Natural killer cell (primary cell): ENCODE results near the gene DNAH14. TPM values are rescaled to one million over a fixed set of nuclear protein-coding genes. Genes with fewer than 3 reads are reported as not detected.
A peak's percentile ranks its signal among the peaks of the same experiment; 100 is the strongest.
"Not testable (repeated sequence)": the region's sequence is repeated elsewhere in the genome, so short reads cannot be mapped to it uniquely, and the experiment has no call there.

ENCODE experiments used
- ATAC-seq, 3 donors: fragments of 150-1000 bp in 2 of 3; fragments of 200-7000 bp in 1 of 3; cut with Tn5 transposase; 1 replicate in 1 of 3; 2 replicates in 2 of 3; pipeline ENCODE4 v1.10.0; 2021; ENCODE audit warnings: mild to moderate bottlenecking in 2 of 3, moderate library complexity in 2 of 3
- DNase-seq, 2 donors: peaks; one replicate each; pipeline versions ENCODE4 v3.0.0 to v3.0.0-alpha.2; 2013 to 2021; ENCODE audit warnings: mixed read lengths in 1 of 2
- H3K27ac ChIP-seq: one replicate; pipeline ENCODE4 v1.5.1; 2013; ENCODE audit warnings: mild to moderate bottlenecking, low read length
- H3K27me3 ChIP-seq: one replicate; pipeline ENCODE4 v1.6.1; 2013; ENCODE audit warnings: low read length; ENCODE audit not compliant: control insufficient read depth, insufficient read depth
- H3K36me3 ChIP-seq: one replicate; pipeline ENCODE4 v1.6.1; 2013; ENCODE audit warnings: low read length; ENCODE audit not compliant: control insufficient read depth, insufficient read depth
- H3K4me1 ChIP-seq: one replicate; pipeline ENCODE4 v1.6.1; 2013; ENCODE audit warnings: low read length; ENCODE audit not compliant: control insufficient read depth, insufficient read depth
- H3K4me3 ChIP-seq: one replicate; pipeline ENCODE4 v1.5.1; 2013; ENCODE audit warnings: low read length
- H3K9me3 ChIP-seq: one replicate; pipeline ENCODE4 v1.6.1; 2013; ENCODE audit warnings: low read length; ENCODE audit not compliant: control insufficient read depth, insufficient read depth
- H3K27ac Mint-ChIP-seq, 2 donors: one replicate each; pipeline ENCODE4 v1.8.0; 2022; ENCODE audit warnings: mild to moderate bottlenecking in 2 of 2, mixed read lengths in 2 of 2, moderate library complexity in 1 of 2
- H3K27me3 Mint-ChIP-seq, 2 donors: one replicate each; pipeline ENCODE4 v1.8.0; 2022; ENCODE audit warnings: low read depth in 2 of 2, mixed read lengths in 2 of 2
- H3K36me3 Mint-ChIP-seq: one replicate; pipeline ENCODE4 v1.8.0; 2022; ENCODE audit warnings: mixed read lengths
- H3K4me1 Mint-ChIP-seq, 2 donors: one replicate each; pipeline ENCODE4 v1.8.0; 2022; ENCODE audit warnings: mixed read lengths in 2 of 2
- H3K4me3 Mint-ChIP-seq: one replicate; pipeline ENCODE4 v1.8.0; 2022; ENCODE audit warnings: mild to moderate bottlenecking, moderate library complexity, mixed read lengths
- H3K9me3 Mint-ChIP-seq, 2 donors: one replicate each; pipeline ENCODE4 v1.8.0; 2022; ENCODE audit warnings: mixed read lengths in 2 of 2
- CTCF ChIP-seq: fragments of 200-600 bp; IDR thresholded peaks from one replicate; pipeline ENCODE4 v1.8.0; 2022; ENCODE audit warnings: antibody characterized with exemption
- WGBS: methylation state at CpG from one replicate; pipeline ENCODE4 v1.1.7; 2013; ENCODE audit warnings: missing lambda C conversion rate; ENCODE audit not compliant: insufficient coverage; 5-methylcytosine and 5-hydroxymethylcytosine counted together
- intact Hi-C: fragments of 100-400 bp; cut with micrococcal nuclease; formaldehyde crosslinking; loops from one replicate; pipeline ENCODE4 v1.14.2; 2022
- total RNA-seq, 4 donors: library from RNA; stranded (reverse); fragments of 120-200 nt in 1 of 4; gene quantifications; one replicate each; pipeline versions ENCODE4 v1.2.3 to v1.2.4, GENCODE V29; 2013 to 2022

Gene DNAH14
- total RNA-seq, 3 donors from 2014 or later (not counting 1 experiment from before 2014, with no cell fraction given): 0.35 to 1.3 TPM; not detected in 1

GRCh38 chr1:225304996-225305395 is 375.5 kb downstream of the DNAH14 start:
- DNase-seq (no peak), ATAC-seq (no peak)
- peaks cover 0 to under 1% of the 10 kb centered on the region in 2 donors for H3K27me3 Mint-ChIP-seq
- no peaks in the 10 kb centered on the region for H3K9me3 ChIP-seq
- no peaks in the 10 kb centered on the region for H3K36me3 Mint-ChIP-seq
- no peak overlapping the region for H3K27ac ChIP-seq
- H3K4me1 Mint-ChIP-seq: no peaks in the 10 kb centered on the region
- WGBS: 84% methylated on average over 5 of the region's 5 CpGs
- no peak overlapping the region for H3K4me3 Mint-ChIP-seq
- H3K27ac Mint-ChIP-seq: no peak overlapping the region
- no peaks in the 10 kb centered on the region for H3K36me3 ChIP-seq
- H3K4me1 ChIP-seq: no peaks in the 10 kb centered on the region
- no peaks in the 10 kb centered on the region for H3K9me3 Mint-ChIP-seq
- no peak overlapping the region for H3K4me3 ChIP-seq
- TF ChIP-seq CTCF: no peak
- no peaks in the 10 kb centered on the region for H3K27me3 ChIP-seq
- intact Hi-C loops: no loop called here

DNA sequence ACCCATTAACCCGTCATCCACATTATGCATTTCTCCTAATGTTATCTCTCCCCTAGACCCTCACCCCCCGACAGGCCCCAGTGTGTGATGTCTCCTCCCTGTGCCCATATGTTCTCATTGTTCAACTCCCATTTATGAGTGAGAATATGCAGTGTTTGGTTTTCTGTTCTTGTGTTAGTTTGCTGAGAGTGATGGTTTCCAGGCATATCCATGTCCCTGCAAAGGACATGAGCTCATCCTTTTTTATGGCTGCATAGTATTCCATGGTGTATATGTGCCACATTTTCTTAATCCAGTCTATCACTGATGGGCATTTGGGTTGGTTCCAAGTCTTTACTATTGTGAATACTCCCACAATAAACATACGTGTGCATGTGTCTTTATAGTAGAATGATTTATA is 381.1 kb downstream of the DNAH14 start:
- H3K9me3 ChIP-seq, H3K4me3 ChIP-seq, H3K27ac ChIP-seq, intact Hi-C loops, ATAC-seq, H3K36me3 ChIP-seq, H3K36me3 Mint-ChIP-seq, H3K27ac Mint-ChIP-seq, H3K27me3 ChIP-seq, H3K4me3 Mint-ChIP-seq, DNase-seq, H3K4me1 ChIP-seq, H3K4me1 Mint-ChIP-seq, H3K9me3 Mint-ChIP-seq: not testable (repeated sequence)
- WGBS: 100% methylated on average over 2 of the region's 3 CpGs
- H3K27me3 Mint-ChIP-seq: peaks cover 6 to 15% of the 10 kb centered on the region in 2 donors

- H3K9me3 ChIP-seq: no peaks in the 10 kb centered on the region
- 11% methylated on average over 2 of the region's 4 CpGs for WGBS
Observed at GRCh38 chr1:225318706-225319575, 389.5 kb downstream of the DNAH14 start.

More at GRCh38 chr1:225318706-225319575, 389.5 kb downstream of the DNAH14 start:
- Histone ChIP-seq H3K27ac (no peak overlapping the region), H3K4me3 (no peak overlapping the region), H3K4me1 (no peaks in the 10 kb centered on the region), H3K27me3 (no peaks in the 10 kb centered on the region), H3K36me3 (no peaks in the 10 kb centered on the region)
- TF ChIP-seq CTCF: peak; percentile 64
- Mint-ChIP-seq H3K9me3 (no peaks in the 10 kb centered on the region), H3K27ac (no peak overlapping the region), H3K36me3 (no peaks in the 10 kb centered on the region), H3K4me3 (no peak overlapping the region), H3K4me1 (peaks cover 0 to 5% of the 10 kb centered on the region in 2 donors), H3K27me3 (peaks cover 5 to 20% of the 10 kb centered on the region in 2 donors)
- intact Hi-C loops: loop anchor here (1.0 kb wide), 1 partner anchor 657 kb away; no protein-coding TSS in a partner anchor
- ATAC-seq: peak; percentile 57 to 72 (median 61)
- DNase-seq: peak in 1 of 2 donors; percentile 61
